GM23338 (cell line): ENCODE data around the gene CIB4. TPM values are rescaled to one million over a fixed set of nuclear protein-coding genes. Genes with fewer than 3 reads are reported as not detected.

Experiments used
- ATAC-seq: fragments of 200-7000 bp; cut with Tn5 transposase; 3 replicates; pipeline ENCODE4 v1.9.1; 2020
- DNase-seq: peaks from one replicate; pipeline ENCODE4 v3.0.0-alpha.2; 2015; ENCODE audit warnings: low spot score
- H2AFZ ChIP-seq: fragments of 200-600 bp; sonication (generic); 2 replicates; pipeline ENCODE4 v1.8.0; 2016; ENCODE audit warnings: antibody characterized with exemption, mild to moderate bottlenecking, moderate library complexity
- H3F3A ChIP-seq: fragments of 200-600 bp; sonication (generic); replicated peaks from 2 replicates; pipeline ENCODE4 v1.8.0; 2017; ENCODE audit warnings: antibody characterized with exemption, mixed run types, low read depth
- H3K27ac ChIP-seq: fragments of 200-600 bp; sonication (generic); 2 replicates; pipeline ENCODE4 v1.6.1; 2016; ENCODE audit warnings: low read depth
- H3K27me3 ChIP-seq: fragments of 200-600 bp; sonication (generic); 2 replicates; pipeline ENCODE4 v1.8.0; 2016; ENCODE audit warnings: mild to moderate bottlenecking, mixed run types, moderate library complexity; ENCODE audit not compliant: insufficient read depth
- H3K36me3 ChIP-seq: fragments of 200-600 bp; sonication (generic); 2 replicates; pipeline ENCODE4 v1.8.0; 2016; ENCODE audit warnings: mild to moderate bottlenecking; ENCODE audit not compliant: insufficient read depth
- H3K4me1 ChIP-seq: fragments of 200-600 bp; sonication (generic); 2 replicates; pipeline ENCODE4 v1.8.0; 2016; ENCODE audit warnings: mild to moderate bottlenecking, moderate library complexity; ENCODE audit not compliant: insufficient read depth
- H3K4me2 ChIP-seq: fragments of 200-600 bp; sonication (generic); 2 replicates; pipeline ENCODE4 v1.7.1; 2017; ENCODE audit warnings: mixed run types
- H3K4me3 ChIP-seq: fragments of 200-600 bp; sonication (generic); 2 replicates; pipeline ENCODE4 v1.6.1; 2016; ENCODE audit warnings: mixed run types
- H3K79me2 ChIP-seq: fragments of 200-600 bp; sonication (generic); replicated peaks from 2 replicates; pipeline ENCODE4 v1.8.0; 2017; ENCODE audit warnings: mild to moderate bottlenecking; ENCODE audit not compliant: insufficient read depth
- H3K9me2 ChIP-seq: fragments of 200-600 bp; sonication (generic); 2 replicates; pipeline ENCODE4 v1.8.0; 2017; ENCODE audit not compliant: insufficient read depth
- H4K20me1 ChIP-seq: fragments of 200-600 bp; sonication (generic); replicated peaks from 2 replicates; pipeline ENCODE4 v1.8.0; 2017; ENCODE audit warnings: mild to moderate bottlenecking; ENCODE audit not compliant: insufficient read depth
- H3K27ac Mint-ChIP-seq: 2 replicates; pipeline ENCODE4 v1.8.0; 2020; ENCODE audit warnings: inconsistent platforms, mild to moderate bottlenecking, moderate library complexity, mixed read lengths
- H3K27me3 Mint-ChIP-seq: 3 replicates; pipeline ENCODE4 v1.8.0; 2022; ENCODE audit warnings: low read depth, mild to moderate bottlenecking, moderate library complexity, mixed read lengths, inconsistent platforms; ENCODE audit not compliant: insufficient read depth, poor library complexity
- H3K36me3 Mint-ChIP-seq: 3 replicates; pipeline ENCODE4 v1.8.0; 2021; ENCODE audit warnings: low read depth, mild to moderate bottlenecking, inconsistent platforms, moderate library complexity, mixed read lengths
- H3K4me1 Mint-ChIP-seq: 3 replicates; pipeline ENCODE4 v1.8.0; 2020; ENCODE audit warnings: mild to moderate bottlenecking, inconsistent platforms, mixed read lengths
- H3K4me3 Mint-ChIP-seq: 3 replicates; pipeline ENCODE4 v1.8.0; 2021; ENCODE audit warnings: moderate library complexity, mild to moderate bottlenecking, inconsistent platforms, mixed read lengths
- H3K9me3 Mint-ChIP-seq: 3 replicates; pipeline ENCODE4 v1.8.0; 2020; ENCODE audit warnings: moderate library complexity, mild to moderate bottlenecking, inconsistent platforms, mixed read lengths
- CREB1 ChIP-seq: fragments of 250-450 bp; sonication (Bioruptor Pico); IDR thresholded peaks from 2 replicates; pipeline ENCODE4 v1.5.0; 2020; ENCODE audit warnings: low read depth, mild to moderate bottlenecking, moderate library complexity
- EZH2phosphoT487 ChIP-seq: fragments of 200-600 bp; sonication (generic); IDR thresholded peaks from one replicate; pipeline ENCODE4 v1.8.1; 2018; ENCODE audit warnings: antibody characterized with exemption; ENCODE audit not compliant: unreplicated experiment
- STAT1 ChIP-seq: IDR thresholded peaks from one replicate; pipeline ENCODE4 v1.6.1; 2016; ENCODE audit warnings: antibody characterized with exemption; ENCODE audit not compliant: unreplicated experiment
- ZNF114 ChIP-seq: fragments of 250-450 bp; sonication (Bioruptor Pico); IDR thresholded peaks from 2 replicates; pipeline ENCODE4 v1.5.0; 2020; ENCODE audit warnings: mild to moderate bottlenecking, moderate library complexity
- polyA plus RNA-seq: library from polyadenylated mRNA; unstranded; fragments of >200 nt; fragmentation: Nextera tagmentation; extraction: Ambion mirVana; gene quantifications from 2 replicates; pipeline ENCODE4 v1.2.1, GENCODE V29; 2016
- total RNA-seq: library from RNA; depleted of rRNA; stranded (reverse); fragments of >200 nt; shearing (Covaris generic); gene quantifications from 2 replicates; pipeline ENCODE4 v1.2.3, GENCODE V29; 2014
- TF ChIP-seq, protein P1 (sequence below), 2 experiments: fragments of 200-600 bp in 1 of 2; sonication (generic) in 1 of 2; conservative IDR thresholded peaks; 2 replicates each; pipeline versions ENCODE4 v1.5.1 to v1.6.1; 2016 to 2017; ENCODE audit warnings: antibody characterized with exemption in 2 of 2, low read depth in 2 of 2, mild to moderate bottlenecking in 2 of 2, moderate library complexity in 1 of 2
- TF ChIP-seq, protein P2 (sequence below): fragments of 250-450 bp; sonication (Bioruptor Pico); IDR thresholded peaks from 2 replicates; pipeline ENCODE4 v1.5.0; 2020; ENCODE audit warnings: mild to moderate bottlenecking, moderate library complexity
- TF ChIP-seq, protein P3 (sequence below): IDR thresholded peaks from 2 replicates; pipeline ENCODE4 v1.6.1; 2016; ENCODE audit warnings: antibody characterized with exemption

The CIB4 gene
- total and polyA plus RNA-seq, 2 experiments from 2014 or later: not detected

DNA sequence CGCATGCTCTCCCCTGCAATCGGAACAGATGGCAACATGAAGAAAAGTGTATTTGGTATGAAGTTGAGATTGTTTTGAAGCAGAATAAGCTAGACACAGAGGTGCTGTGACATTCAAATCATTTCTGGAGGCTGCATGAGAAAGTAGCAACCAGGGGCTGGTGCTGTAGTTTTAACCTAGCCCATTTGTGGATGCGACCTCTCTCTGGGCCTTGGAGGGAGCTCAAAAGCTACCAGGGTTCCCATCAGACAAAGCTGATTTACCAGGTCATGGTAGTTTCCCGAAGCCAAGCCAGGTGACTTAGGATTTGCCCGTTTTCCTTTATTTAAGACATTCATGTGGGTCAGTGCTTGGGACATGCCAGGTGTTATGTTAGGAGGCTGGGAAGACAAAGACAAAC is 77.5 kb downstream of the CIB4 start (continued):
- TF ChIP-seq, protein P1, sequence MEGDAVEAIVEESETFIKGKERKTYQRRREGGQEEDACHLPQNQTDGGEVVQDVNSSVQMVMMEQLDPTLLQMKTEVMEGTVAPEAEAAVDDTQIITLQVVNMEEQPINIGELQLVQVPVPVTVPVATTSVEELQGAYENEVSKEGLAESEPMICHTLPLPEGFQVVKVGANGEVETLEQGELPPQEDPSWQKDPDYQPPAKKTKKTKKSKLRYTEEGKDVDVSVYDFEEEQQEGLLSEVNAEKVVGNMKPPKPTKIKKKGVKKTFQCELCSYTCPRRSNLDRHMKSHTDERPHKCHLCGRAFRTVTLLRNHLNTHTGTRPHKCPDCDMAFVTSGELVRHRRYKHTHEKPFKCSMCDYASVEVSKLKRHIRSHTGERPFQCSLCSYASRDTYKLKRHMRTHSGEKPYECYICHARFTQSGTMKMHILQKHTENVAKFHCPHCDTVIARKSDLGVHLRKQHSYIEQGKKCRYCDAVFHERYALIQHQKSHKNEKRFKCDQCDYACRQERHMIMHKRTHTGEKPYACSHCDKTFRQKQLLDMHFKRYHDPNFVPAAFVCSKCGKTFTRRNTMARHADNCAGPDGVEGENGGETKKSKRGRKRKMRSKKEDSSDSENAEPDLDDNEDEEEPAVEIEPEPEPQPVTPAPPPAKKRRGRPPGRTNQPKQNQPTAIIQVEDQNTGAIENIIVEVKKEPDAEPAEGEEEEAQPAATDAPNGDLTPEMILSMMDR (conservative IDR thresholded peaks at IDR 0.05; ENCODE audit: low read depth in 2 of 2): no peak
- TF ChIP-seq CREB1: no peak

DNA sequence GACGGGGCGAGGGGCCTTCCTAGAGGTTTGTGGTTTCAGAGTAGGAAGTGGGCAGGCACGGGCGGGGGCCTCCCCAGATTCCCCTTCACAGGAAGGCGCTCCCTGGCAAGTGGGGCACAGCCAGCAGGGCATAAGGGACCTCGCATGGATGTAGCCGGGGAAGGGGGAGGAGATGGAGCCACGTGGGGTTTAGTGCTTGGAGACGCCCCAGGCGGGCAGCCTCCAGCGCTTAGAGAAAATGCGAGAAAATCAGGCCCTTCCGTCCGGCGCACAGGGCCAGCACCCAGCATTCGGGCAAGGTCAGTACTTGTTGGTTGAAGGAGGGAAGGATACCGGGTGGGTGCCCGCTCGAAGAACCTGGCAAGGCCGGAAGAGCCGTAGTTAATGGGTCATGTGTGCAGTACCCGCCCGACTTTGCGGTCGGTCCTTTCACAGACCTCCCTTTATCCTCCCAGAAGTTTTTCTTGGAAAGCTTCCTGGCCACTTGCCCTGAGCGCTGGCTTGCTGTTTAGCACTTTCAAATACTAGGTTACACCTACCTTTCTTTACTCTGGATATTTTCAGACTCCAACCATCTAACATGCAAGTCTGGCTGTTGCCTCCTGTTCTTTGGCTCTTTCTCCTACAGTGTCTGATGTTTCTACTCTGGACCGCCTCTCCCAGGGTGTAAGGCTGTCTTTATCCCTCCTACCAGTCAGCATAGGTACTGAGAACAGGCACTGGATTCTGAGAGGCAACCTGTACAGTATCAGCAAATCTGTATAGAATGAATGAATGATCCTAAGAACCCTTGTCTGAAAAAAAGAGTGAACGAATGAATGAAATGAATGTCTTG is 78.1 kb downstream of the CIB4 start:
- Histone ChIP-seq H3K4me2 (peak overlapping the region; percentile 81), H3K79me2 (no peaks in the 10 kb centered on the region), H3K36me3 (no peaks in the 10 kb centered on the region), H3K4me3 (peak overlapping the region; percentile 55), H3K27me3 (peaks cover 31% of the 10 kb centered on the region), H3F3A (no peaks in the 10 kb centered on the region), H2AFZ (peak overlapping the region; percentile 94), H4K20me1 (no peaks in the 10 kb centered on the region), H3K4me1 (no peaks in the 10 kb centered on the region; the same call in 1 of the 2 replicates), H3K27ac (no peak overlapping the region), H3K9me2 (no peaks in the 10 kb centered on the region)
- Mint-ChIP-seq H3K36me3 (no peaks in the 10 kb centered on the region; the same call in 2 of the 3 replicates), H3K27me3 (peaks cover 29% of the 10 kb centered on the region), H3K4me1 (peaks cover 29% of the 10 kb centered on the region), H3K9me3 (no peaks in the 10 kb centered on the region; the same call in 2 of the 3 replicates), H3K27ac (no peak overlapping the region), H3K4me3 (0 out of 3 replicates have a peak overlapping the region, but pooled peaks have one; percentile 30)
- DNase-seq: peak; percentile 44
- peak; percentile 11 for ATAC-seq
- TF ChIP-seq, protein P2, sequence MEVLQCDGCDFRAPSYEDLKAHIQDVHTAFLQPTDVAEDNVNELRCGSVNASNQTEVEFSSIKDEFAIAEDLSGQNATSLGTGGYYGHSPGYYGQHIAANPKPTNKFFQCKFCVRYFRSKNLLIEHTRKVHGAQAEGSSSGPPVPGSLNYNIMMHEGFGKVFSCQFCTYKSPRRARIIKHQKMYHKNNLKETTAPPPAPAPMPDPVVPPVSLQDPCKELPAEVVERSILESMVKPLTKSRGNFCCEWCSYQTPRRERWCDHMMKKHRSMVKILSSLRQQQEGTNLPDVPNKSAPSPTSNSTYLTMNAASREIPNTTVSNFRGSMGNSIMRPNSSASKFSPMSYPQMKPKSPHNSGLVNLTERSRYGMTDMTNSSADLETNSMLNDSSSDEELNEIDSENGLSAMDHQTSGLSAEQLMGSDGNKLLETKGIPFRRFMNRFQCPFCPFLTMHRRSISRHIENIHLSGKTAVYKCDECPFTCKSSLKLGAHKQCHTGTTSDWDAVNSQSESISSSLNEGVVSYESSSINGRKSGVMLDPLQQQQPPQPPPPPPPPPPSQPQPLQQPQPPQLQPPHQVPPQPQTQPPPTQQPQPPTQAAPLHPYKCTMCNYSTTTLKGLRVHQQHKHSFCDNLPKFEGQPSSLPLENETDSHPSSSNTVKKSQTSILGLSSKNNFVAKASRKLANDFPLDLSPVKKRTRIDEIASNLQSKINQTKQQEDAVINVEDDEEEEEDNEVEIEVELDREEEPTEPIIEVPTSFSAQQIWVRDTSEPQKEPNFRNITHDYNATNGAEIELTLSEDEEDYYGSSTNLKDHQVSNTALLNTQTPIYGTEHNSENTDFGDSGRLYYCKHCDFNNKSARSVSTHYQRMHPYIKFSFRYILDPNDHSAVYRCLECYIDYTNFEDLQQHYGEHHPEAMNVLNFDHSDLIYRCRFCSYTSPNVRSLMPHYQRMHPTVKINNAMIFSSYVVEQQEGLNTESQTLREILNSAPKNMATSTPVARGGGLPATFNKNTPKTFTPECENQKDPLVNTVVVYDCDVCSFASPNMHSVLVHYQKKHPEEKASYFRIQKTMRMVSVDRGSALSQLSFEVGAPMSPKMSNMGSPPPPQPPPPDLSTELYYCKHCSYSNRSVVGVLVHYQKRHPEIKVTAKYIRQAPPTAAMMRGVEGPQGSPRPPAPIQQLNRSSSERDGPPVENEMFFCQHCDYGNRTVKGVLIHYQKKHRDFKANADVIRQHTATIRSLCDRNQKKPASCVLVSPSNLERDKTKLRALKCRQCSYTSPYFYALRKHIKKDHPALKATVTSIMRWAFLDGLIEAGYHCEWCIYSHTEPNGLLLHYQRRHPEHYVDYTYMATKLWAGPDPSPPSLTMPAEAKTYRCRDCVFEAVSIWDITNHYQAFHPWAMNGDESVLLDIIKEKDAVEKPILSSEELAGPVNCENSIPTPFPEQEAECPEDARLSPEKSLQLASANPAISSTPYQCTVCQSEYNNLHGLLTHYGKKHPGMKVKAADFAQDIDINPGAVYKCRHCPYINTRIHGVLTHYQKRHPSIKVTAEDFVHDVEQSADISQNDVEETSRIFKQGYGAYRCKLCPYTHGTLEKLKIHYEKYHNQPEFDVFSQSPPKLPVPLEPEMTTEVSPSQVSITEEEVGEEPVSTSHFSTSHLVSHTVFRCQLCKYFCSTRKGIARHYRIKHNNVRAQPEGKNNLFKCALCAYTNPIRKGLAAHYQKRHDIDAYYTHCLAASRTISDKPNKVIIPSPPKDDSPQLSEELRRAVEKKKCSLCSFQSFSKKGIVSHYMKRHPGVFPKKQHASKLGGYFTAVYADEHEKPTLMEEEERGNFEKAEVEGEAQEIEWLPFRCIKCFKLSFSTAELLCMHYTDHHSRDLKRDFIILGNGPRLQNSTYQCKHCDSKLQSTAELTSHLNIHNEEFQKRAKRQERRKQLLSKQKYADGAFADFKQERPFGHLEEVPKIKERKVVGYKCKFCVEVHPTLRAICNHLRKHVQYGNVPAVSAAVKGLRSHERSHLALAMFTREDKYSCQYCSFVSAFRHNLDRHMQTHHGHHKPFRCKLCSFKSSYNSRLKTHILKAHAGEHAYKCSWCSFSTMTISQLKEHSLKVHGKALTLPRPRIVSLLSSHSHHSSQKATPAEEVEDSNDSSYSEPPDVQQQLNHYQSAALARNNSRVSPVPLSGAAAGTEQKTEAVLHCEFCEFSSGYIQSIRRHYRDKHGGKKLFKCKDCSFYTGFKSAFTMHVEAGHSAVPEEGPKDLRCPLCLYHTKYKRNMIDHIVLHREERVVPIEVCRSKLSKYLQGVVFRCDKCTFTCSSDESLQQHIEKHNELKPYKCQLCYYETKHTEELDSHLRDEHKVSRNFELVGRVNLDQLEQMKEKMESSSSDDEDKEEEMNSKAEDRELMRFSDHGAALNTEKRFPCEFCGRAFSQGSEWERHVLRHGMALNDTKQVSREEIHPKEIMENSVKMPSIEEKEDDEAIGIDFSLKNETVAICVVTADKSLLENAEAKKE (CRISPR knock-in tag): no peak
- no peak for TF ChIP-seq ZNF114 (CRISPR knock-in tag)
- no peak for TF ChIP-seq EZH2phosphoT487
- no peak for TF ChIP-seq STAT1
- TF ChIP-seq, protein P3, sequence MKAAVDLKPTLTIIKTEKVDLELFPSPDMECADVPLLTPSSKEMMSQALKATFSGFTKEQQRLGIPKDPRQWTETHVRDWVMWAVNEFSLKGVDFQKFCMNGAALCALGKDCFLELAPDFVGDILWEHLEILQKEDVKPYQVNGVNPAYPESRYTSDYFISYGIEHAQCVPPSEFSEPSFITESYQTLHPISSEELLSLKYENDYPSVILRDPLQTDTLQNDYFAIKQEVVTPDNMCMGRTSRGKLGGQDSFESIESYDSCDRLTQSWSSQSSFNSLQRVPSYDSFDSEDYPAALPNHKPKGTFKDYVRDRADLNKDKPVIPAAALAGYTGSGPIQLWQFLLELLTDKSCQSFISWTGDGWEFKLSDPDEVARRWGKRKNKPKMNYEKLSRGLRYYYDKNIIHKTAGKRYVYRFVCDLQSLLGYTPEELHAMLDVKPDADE: no peak
